IMR-90 (cell line): ENCODE measurements around the gene IGFBP5. TPM values are rescaled to one million over a fixed set of nuclear protein-coding genes. Genes with fewer than 3 reads are reported as not detected.
A peak's percentile ranks its signal among the peaks of the same experiment; 100 is the strongest.

Experiments used
- ATAC-seq: fragments of 200-7000 bp; cut with Tn5 transposase; 2 replicates; pipeline ENCODE4 v1.9.1; 2020; ENCODE audit warnings: low read depth, mild to moderate bottlenecking, moderate library complexity
- BruUV-seq: library from RNA; stranded (reverse); fragments of 400-500 nt; replicated peaks from 2 replicates; lab custom pipeline; 2021; lab: Mats Ljungman, UMichigan
- CTCF ChIA-PET: fragments of 300-600 bp; formaldehyde crosslinking; extraction: SDS; loops from one replicate; lab custom pipeline; 2021; ENCODE audit warnings: antibody characterized with exemption; lab: Yijun Ruan, JAX
- POLR2A ChIA-PET: fragments of 300-600 bp; sonication (Branson Sonifier 250); formaldehyde crosslinking; loops from one replicate; lab custom pipeline; 2022; ENCODE audit warnings: antibody characterized with exemption; ENCODE audit not compliant: unreplicated experiment; lab: Charles Lee
- DNase-seq: peaks from one replicate; pipeline ENCODE4 v3.0.0; 2013
- H2AFZ ChIP-seq: replicated peaks from 2 replicates; pipeline ENCODE3; 2013; ENCODE audit warnings: low read length, mild to moderate bottlenecking; ENCODE audit not compliant: poor library complexity
- H2AK5ac ChIP-seq: 2 replicates; pipeline ENCODE4 v1.6.1; 2013; ENCODE audit warnings: low read depth, low read length, inconsistent platforms
- H2AK9ac ChIP-seq: replicated peaks from 2 replicates; pipeline ENCODE3; 2013; ENCODE audit warnings: mild to moderate bottlenecking, low read depth, low read length, moderate library complexity; ENCODE audit not compliant: poor library complexity
- H2BK120ac ChIP-seq: 2 replicates; pipeline ENCODE4 v1.6.1; 2013; ENCODE audit warnings: low read depth, low read length, inconsistent platforms
- H2BK15ac ChIP-seq: 3 replicates; pipeline ENCODE4 v1.6.1; 2013; ENCODE audit warnings: low read depth, low read length, inconsistent platforms
- H2BK20ac ChIP-seq: 2 replicates; pipeline ENCODE4 v1.6.1; 2013; ENCODE audit warnings: low read depth, mild to moderate bottlenecking, inconsistent platforms, low read length, moderate library complexity
- H2BK5ac ChIP-seq: 2 replicates; pipeline ENCODE4 v1.6.1; 2013; ENCODE audit warnings: mild to moderate bottlenecking, low read depth, low read length, inconsistent platforms; ENCODE audit not compliant: poor library complexity, severe bottlenecking
- H3K14ac ChIP-seq: replicated peaks from 2 replicates; pipeline ENCODE4 v1.6.1; 2013; ENCODE audit warnings: low read depth, low read length, inconsistent platforms
- H3K18ac ChIP-seq: 2 replicates; pipeline ENCODE4 v1.6.1; 2013; ENCODE audit warnings: low read depth, low read length, control low read depth
- H3K23ac ChIP-seq: 2 replicates; pipeline ENCODE4 v1.6.1; 2013; ENCODE audit warnings: low read depth, low read length, inconsistent platforms
- H3K27ac ChIP-seq: 2 replicates; pipeline ENCODE4 v1.5.1; 2013; ENCODE audit warnings: mild to moderate bottlenecking, control low read depth, low read length; ENCODE audit not compliant: insufficient read depth
- H3K27me3 ChIP-seq: 2 replicates; pipeline ENCODE4 v1.6.1; 2013; ENCODE audit warnings: low read length; ENCODE audit not compliant: control insufficient read depth, insufficient read depth
- H3K36me3 ChIP-seq: 2 replicates; pipeline ENCODE4 v1.6.1; 2013; ENCODE audit warnings: low read length, mixed read lengths; ENCODE audit not compliant: control insufficient read depth, insufficient read depth
- H3K4ac ChIP-seq: 2 replicates; pipeline ENCODE4 v1.6.1; 2013; ENCODE audit warnings: low read depth, low read length, inconsistent platforms
- H3K4me1 ChIP-seq: 2 replicates; pipeline ENCODE4 v1.6.1; 2013; ENCODE audit warnings: low read length, mixed read lengths; ENCODE audit not compliant: control insufficient read depth, insufficient read depth
- H3K4me2 ChIP-seq: 2 replicates; pipeline ENCODE4 v1.6.1; 2013; ENCODE audit warnings: low read depth, mild to moderate bottlenecking, control low read depth, low read length, moderate library complexity
- H3K4me3 ChIP-seq: 2 replicates; pipeline ENCODE4 v1.5.1; 2013; ENCODE audit warnings: low read depth, mild to moderate bottlenecking, control low read depth, low read length, moderate library complexity; ENCODE audit not compliant: insufficient read depth
- H3K56ac ChIP-seq: 2 replicates; pipeline ENCODE4 v1.6.1; 2013; ENCODE audit warnings: low read length, inconsistent platforms; ENCODE audit not compliant: insufficient read depth; ENCODE audit errors: extremely low read depth
- H3K79me1 ChIP-seq, 2 experiments: 2 replicates each; pipeline ENCODE4 v1.6.1; 2013; ENCODE audit warnings: low read length in 2 of 2, inconsistent platforms in 1 of 2, low read depth in 1 of 2
- H3K9ac ChIP-seq: 2 replicates; pipeline ENCODE4 v1.6.1; 2013; ENCODE audit warnings: low read depth, low read length, control low read depth
- H3K9me1 ChIP-seq: 2 replicates; pipeline ENCODE4 v1.6.1; 2013; ENCODE audit warnings: low read length, inconsistent platforms; ENCODE audit not compliant: insufficient read depth
- H3K9me3 ChIP-seq: 2 replicates; pipeline ENCODE4 v1.6.1; 2013; ENCODE audit warnings: low read length; ENCODE audit not compliant: control insufficient read depth, insufficient read depth
- H4K20me1 ChIP-seq: 2 replicates; pipeline ENCODE4 v1.6.1; 2013; ENCODE audit warnings: low read length, inconsistent platforms; ENCODE audit not compliant: insufficient read depth
- H4K5ac ChIP-seq: 2 replicates; pipeline ENCODE4 v1.6.1; 2013; ENCODE audit warnings: mild to moderate bottlenecking, low read depth, low read length, control low read depth
- H4K8ac ChIP-seq, 2 experiments: 2 replicates each; pipeline ENCODE4 v1.6.1; 2013; ENCODE audit warnings: low read depth in 2 of 2, low read length in 2 of 2, control low read depth in 1 of 2, inconsistent platforms in 1 of 2
- H4K91ac ChIP-seq: 2 replicates; pipeline ENCODE4 v1.6.1; 2013; ENCODE audit warnings: low read depth, low read length, inconsistent platforms; ENCODE audit not compliant: insufficient read depth
- BHLHE40 ChIP-seq: fragments of 150-350 bp; IDR thresholded peaks from 2 replicates; pipeline ENCODE4 v1.6.1; 2016; ENCODE audit warnings: mild to moderate bottlenecking, low read depth, low read length
- CEBPB ChIP-seq: IDR thresholded peaks from 2 replicates; pipeline ENCODE4 v1.6.1; 2012; ENCODE audit warnings: low read depth, low read length, improper control_type of control experiment
- CHD1 ChIP-seq: IDR thresholded peaks from 2 replicates; pipeline ENCODE4 v1.6.1; 2012; ENCODE audit warnings: low read depth, low read length, improper control_type of control experiment
- FOS ChIP-seq: fragments of 150-350 bp; IDR thresholded peaks from 2 replicates; pipeline ENCODE4 v1.6.1; 2016; ENCODE audit warnings: low read depth, low read length
- MAFK ChIP-seq: IDR thresholded peaks from 2 replicates; pipeline ENCODE4 v1.6.1; 2012; ENCODE audit warnings: low read depth, low read length, improper control_type of control experiment
- MAZ ChIP-seq: IDR thresholded peaks from 2 replicates; pipeline ENCODE4 v1.6.1; 2012; ENCODE audit warnings: low read depth, mild to moderate bottlenecking, low read length, improper control_type of control experiment, moderate library complexity, borderline replicate concordance
- MXI1 ChIP-seq: IDR thresholded peaks from 2 replicates; pipeline ENCODE4 v1.6.1; 2012; ENCODE audit warnings: low read depth, mild to moderate bottlenecking, low read length, moderate library complexity, borderline replicate concordance
- NFE2L2 ChIP-seq: fragments of 150-350 bp; IDR thresholded peaks from 2 replicates; pipeline ENCODE4 v1.6.1; 2016; ENCODE audit warnings: low read depth, mild to moderate bottlenecking, low read length
- POLR2A ChIP-seq: IDR thresholded peaks from 2 replicates; pipeline ENCODE4 v1.6.1; 2012; ENCODE audit warnings: mild to moderate bottlenecking, low read depth, low read length
- RAD21 ChIP-seq: IDR thresholded peaks from 2 replicates; pipeline ENCODE4 v1.6.1; 2012; ENCODE audit warnings: low read length, improper control_type of control experiment
- RFX5 ChIP-seq: IDR thresholded peaks from 2 replicates; pipeline ENCODE4 v1.8.0; 2012; ENCODE audit warnings: low read depth, mild to moderate bottlenecking, low read length, moderate library complexity
- SMC3 ChIP-seq: fragments of 150-350 bp; IDR thresholded peaks from 2 replicates; pipeline ENCODE4 v1.6.1; 2016; ENCODE audit warnings: low read depth, mild to moderate bottlenecking, antibody characterized with exemption, low read length, moderate library complexity
- WGBS, 2 experiments: methylation state at CpG; one replicate each; pipeline versions ENCODE4 v1.1.5 to v1.1.7; 2013; ENCODE audit warnings: missing lambda C conversion rate in 2 of 2; ENCODE audit not compliant: insufficient read length in 1 of 2; ENCODE audit errors: extremely low coverage in 2 of 2; 5-methylcytosine and 5-hydroxymethylcytosine counted together
- dilution Hi-C: fragments of 300-500 bp; cut with HindIII; formaldehyde crosslinking; loops from one replicate; pipeline ENCODE4 v1.14.3; 2018; ENCODE audit warnings: low sequenced_read_pairs; ENCODE audit not compliant: unreplicated experiment
- in situ Hi-C: fragments of 300-500 bp; cut with MboI; formaldehyde crosslinking; loops from 3 replicates; pipeline ENCODE4 v1.14.3; 2019; ENCODE audit warnings: low sequenced_read_pairs, inconsistent platforms, mixed read lengths
- intact Hi-C: fragments of 100-400 bp; cut with micrococcal nuclease; formaldehyde crosslinking; loops from 2 replicates; pipeline ENCODE4 v1.10.0; 2022
- polyA plus RNA-seq, 3 experiments: library from polyadenylated mRNA; depleted of rRNA; stranded (reverse); fragments of >200 nt; gene quantifications; 2 replicates each; pipeline ENCODE4 v1.2.3, GENCODE V29; 2012; ENCODE audit warnings: low replicate concordance in 1 of 3
- total RNA-seq: library from RNA; depleted of rRNA; stranded (reverse); fragments of >200 nt; gene quantifications from 2 replicates; pipeline ENCODE4 v1.2.3, GENCODE V29; 2012
- TF ChIP-seq, protein P1 (sequence below): conservative IDR thresholded peaks from 2 replicates; pipeline ENCODE4 v1.5.1; 2012; ENCODE audit warnings: mild to moderate bottlenecking, low read depth, low read length, improper control_type of control experiment
- TF ChIP-seq, protein P2 (sequence below): fragments of 150-350 bp; IDR thresholded peaks from 2 replicates; pipeline ENCODE4 v1.6.1; 2017; ENCODE audit warnings: mild to moderate bottlenecking, antibody characterized with exemption, low read length, low read depth

IGFBP5 gene
- total and polyA plus RNA-seq, 2 of the 4 experiments (the other 2 are of a cell fraction) = 392 to 1,339 TPM

DNA sequence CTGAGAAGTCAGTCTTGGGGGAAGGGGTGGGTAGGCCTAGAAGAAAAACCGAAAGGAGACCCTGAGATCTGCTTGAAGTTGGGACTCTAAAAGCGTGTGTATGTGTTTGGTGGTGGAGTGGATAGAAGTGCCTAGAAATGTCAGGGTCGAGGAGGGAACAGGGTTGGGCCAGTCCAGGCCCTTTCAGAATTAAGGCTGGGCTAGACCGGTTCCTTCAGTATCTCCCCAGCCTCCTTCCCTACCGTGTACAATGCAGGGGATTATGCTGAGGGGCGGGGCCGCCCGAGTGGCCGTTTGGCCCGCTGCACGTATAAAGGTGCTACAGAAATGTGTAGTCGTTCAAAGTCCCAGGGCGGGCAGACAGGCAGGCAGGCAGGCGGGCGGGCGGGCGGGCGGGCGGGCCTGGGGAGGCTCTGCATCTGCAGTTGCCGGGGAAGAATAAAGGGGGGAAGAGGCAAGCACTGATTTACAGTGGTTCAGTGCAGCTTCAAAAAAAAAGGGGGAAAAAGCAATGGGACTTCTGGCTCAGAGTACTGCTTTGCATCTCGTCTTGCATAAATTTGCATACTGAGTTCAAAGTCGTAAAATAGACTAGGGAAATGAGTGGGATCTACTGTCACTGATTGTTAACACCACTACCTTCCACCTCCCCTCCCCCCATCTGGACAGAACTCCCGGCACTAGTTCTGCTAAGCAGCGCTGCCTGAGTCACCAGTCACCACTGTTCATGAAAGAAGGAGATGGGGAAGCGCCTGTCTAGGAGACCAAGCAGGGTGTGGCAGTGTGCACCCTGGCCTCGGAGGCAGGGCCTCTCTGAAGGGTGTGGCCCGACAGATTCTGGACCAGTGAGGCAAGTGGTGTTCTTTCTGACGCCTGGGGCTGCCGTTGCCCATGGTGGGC is 58.5 kb downstream of the IGFBP5 start:
- H3K27ac ChIP-seq = no peak overlapping the region
- TF ChIP-seq, protein P1, sequence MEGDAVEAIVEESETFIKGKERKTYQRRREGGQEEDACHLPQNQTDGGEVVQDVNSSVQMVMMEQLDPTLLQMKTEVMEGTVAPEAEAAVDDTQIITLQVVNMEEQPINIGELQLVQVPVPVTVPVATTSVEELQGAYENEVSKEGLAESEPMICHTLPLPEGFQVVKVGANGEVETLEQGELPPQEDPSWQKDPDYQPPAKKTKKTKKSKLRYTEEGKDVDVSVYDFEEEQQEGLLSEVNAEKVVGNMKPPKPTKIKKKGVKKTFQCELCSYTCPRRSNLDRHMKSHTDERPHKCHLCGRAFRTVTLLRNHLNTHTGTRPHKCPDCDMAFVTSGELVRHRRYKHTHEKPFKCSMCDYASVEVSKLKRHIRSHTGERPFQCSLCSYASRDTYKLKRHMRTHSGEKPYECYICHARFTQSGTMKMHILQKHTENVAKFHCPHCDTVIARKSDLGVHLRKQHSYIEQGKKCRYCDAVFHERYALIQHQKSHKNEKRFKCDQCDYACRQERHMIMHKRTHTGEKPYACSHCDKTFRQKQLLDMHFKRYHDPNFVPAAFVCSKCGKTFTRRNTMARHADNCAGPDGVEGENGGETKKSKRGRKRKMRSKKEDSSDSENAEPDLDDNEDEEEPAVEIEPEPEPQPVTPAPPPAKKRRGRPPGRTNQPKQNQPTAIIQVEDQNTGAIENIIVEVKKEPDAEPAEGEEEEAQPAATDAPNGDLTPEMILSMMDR = no peak
- TF ChIP-seq RFX5 (no peak), MAFK (no peak), CHD1 (no peak), MAZ (no peak), BHLHE40 (no peak), CEBPB (no peak), MXI1 (no peak), NFE2L2 (no peak), SMC3 (no peak), POLR2A (no peak), FOS (no peak), RAD21 (no peak)
- TF ChIP-seq, protein P2, sequence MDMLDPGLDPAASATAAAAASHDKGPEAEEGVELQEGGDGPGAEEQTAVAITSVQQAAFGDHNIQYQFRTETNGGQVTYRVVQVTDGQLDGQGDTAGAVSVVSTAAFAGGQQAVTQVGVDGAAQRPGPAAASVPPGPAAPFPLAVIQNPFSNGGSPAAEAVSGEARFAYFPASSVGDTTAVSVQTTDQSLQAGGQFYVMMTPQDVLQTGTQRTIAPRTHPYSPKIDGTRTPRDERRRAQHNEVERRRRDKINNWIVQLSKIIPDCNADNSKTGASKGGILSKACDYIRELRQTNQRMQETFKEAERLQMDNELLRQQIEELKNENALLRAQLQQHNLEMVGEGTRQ = no peak
- H3K27me3 ChIP-seq = peaks cover 28% of the 10 kb centered on the region
- no peak overlapping the region for H2BK5ac ChIP-seq
- no peak overlapping the region for H3K4ac ChIP-seq
- H2BK15ac ChIP-seq = no peak overlapping the region
- DNase-seq (peak; percentile 37), ATAC-seq (no peak)
- in situ Hi-C loops (no loop called here), dilution Hi-C loops (no loop called here), intact Hi-C loops (no loop called here)
- no peak overlapping the region for H2AK5ac ChIP-seq
- H4K5ac ChIP-seq = no peak overlapping the region
- no peaks in the 10 kb centered on the region for H3K9me3 ChIP-seq
- peaks cover 4% of the 10 kb centered on the region; the same call in 1 of the 2 replicates for H3K4me1 ChIP-seq
- H2AFZ ChIP-seq = peak overlapping the region; percentile 59
- CTCF ChIA-PET = interaction anchor here (0.6 kb wide), 1 partner anchor 79 kb away, joined by 3 read pairs; no protein-coding TSS in a partner anchor
- H4K8ac ChIP-seq = no peak overlapping the region
- H3K18ac ChIP-seq = no peak overlapping the region
- no peak overlapping the region for H3K4me2 ChIP-seq
- H2BK20ac ChIP-seq = no peak overlapping the region
- POLR2A ChIA-PET = no interaction called here
- no peak overlapping the region for H3K4me3 ChIP-seq
- no peak overlapping the region for H3K9ac ChIP-seq
- 65% methylated on average over 5 of the region's 29 CpGs; no CpG with 5 or more reads in 1 of the 2 experiments for WGBS, 2 experiments
- H4K20me1 ChIP-seq = no peaks in the 10 kb centered on the region
- H3K56ac ChIP-seq = no peak overlapping the region
- H3K23ac ChIP-seq = no peak overlapping the region
- no peaks in the 10 kb centered on the region for H3K36me3 ChIP-seq
- H3K14ac ChIP-seq = no peak overlapping the region
- no peak overlapping the region for H4K91ac ChIP-seq
- no TSS peak for BruUV-seq
- H2AK9ac ChIP-seq = peak overlapping the region; percentile 79
- no peaks in the 10 kb centered on the region for H3K79me1 ChIP-seq
- no peaks in the 10 kb centered on the region for H3K9me1 ChIP-seq
- no peak overlapping the region for H2BK120ac ChIP-seq
